Head of caudate nucleus (tissue), 42 donors: ENCODE results near the gene INTS7.
"Not testable (repeated sequence)": the region's sequence is repeated elsewhere in the genome, so short reads cannot be mapped to it uniquely, and the experiment has no call there.

ENCODE experiments used
- DNase-seq, 42 donors: peaks; one replicate each; pipeline versions ENCODE4 v3.0.0 to v3.0.0-alpha.2; 2020 to 2021; ENCODE audit warnings: mixed read lengths in 7 of 42
- intact Hi-C: fragments of 100-400 bp; cut with DNase I; formaldehyde crosslinking; loops from one replicate; pipeline ENCODE4 v1.15.0; 2022

Gene INTS7

GRCh38 chr1:211920602-211921226 lies 114.6 kb downstream of the INTS7 start:
- no peak for DNase-seq
- intact Hi-C loops = no loop called here

GRCh38 chr1:211920141-211920572 lies 115.2 kb downstream of the INTS7 start:
- DNase-seq = no peak
- intact Hi-C loops = no loop called here

GRCh38 chr1:211918843-211919414 lies 116.4 kb downstream of the INTS7 start:
- no peak for DNase-seq
- intact Hi-C loops = no loop called here

- intact Hi-C loops = not testable (repeated sequence)
Measured at GRCh38 chr1:211916458-211916857, 118.9 kb downstream of the INTS7 start.

GRCh38 chr1:211915924-211916323 lies 119.4 kb downstream of the INTS7 start:
- no peak for DNase-seq
- intact Hi-C loops = no loop called here

More at GRCh38 chr1:211916458-211916857, 118.9 kb downstream of the INTS7 start:
- DNase-seq = not testable (repeated sequence)

GRCh38 chr1:211912844-211913432 lies 122.4 kb downstream of the INTS7 start:
- DNase-seq = peak in 38 of 42 donors; percentile 22 to 81 (median 56)
- intact Hi-C loops = no loop called here

GRCh38 chr1:211912038-211912437 lies 123.3 kb downstream of the INTS7 start:
- peak in 1 of 42 donors; percentile 42 for DNase-seq
- intact Hi-C loops = no loop called here

GRCh38 chr1:211910913-211911485 lies 124.4 kb downstream of the INTS7 start:
- DNase-seq = no peak
- intact Hi-C loops = no loop called here

- DNase-seq = peak in 15 of 42 donors; percentile 17 to 69 (median 43)
- intact Hi-C loops = no loop called here
Measured at GRCh38 chr1:211910113-211910884, 125.1 kb downstream of the INTS7 start.

- intact Hi-C loops = no loop called here
- no peak for DNase-seq
Measured at GRCh38 chr1:211909395-211909794, 126.0 kb downstream of the INTS7 start.

- DNase-seq = no peak
- intact Hi-C loops = no loop called here
Measured at GRCh38 chr1:211908951-211909350, 126.4 kb downstream of the INTS7 start.

- intact Hi-C loops = no loop called here
- no peak for DNase-seq
Measured at GRCh38 chr1:211908453-211908852, 126.9 kb downstream of the INTS7 start.

- DNase-seq = no peak
- intact Hi-C loops = no loop called here
Measured at GRCh38 chr1:211903490-211904245, 131.7 kb downstream of the INTS7 start.

- no peak for DNase-seq
Measured at GRCh38 chr1:211902624-211903291, 132.6 kb downstream of the INTS7 start.

GRCh38 chr1:211901945-211902344 lies 133.4 kb downstream of the INTS7 start:
- intact Hi-C loops = no loop called here
- no peak for DNase-seq

More at GRCh38 chr1:211902624-211903291, 132.6 kb downstream of the INTS7 start:
- intact Hi-C loops = no loop called here

- intact Hi-C loops = no loop called here
- no peak for DNase-seq
Measured at GRCh38 chr1:211900441-211900840, 134.9 kb downstream of the INTS7 start.

GRCh38 chr1:211896958-211897357 lies 138.4 kb downstream of the INTS7 start:
- no peak for DNase-seq
- intact Hi-C loops = no loop called here

- intact Hi-C loops = no loop called here
- DNase-seq = no peak
Measured at GRCh38 chr1:211895126-211895759, 140.1 kb downstream of the INTS7 start.
